OCI-LY1 (cell line): ENCODE measurements around the gene FYN.
"Not testable (repeated sequence)": the region's sequence is repeated elsewhere in the genome, so short reads cannot be mapped to it uniquely, and the experiment has no call there.

Experiments
- EZH2 ChIP-seq: fragments of 200-600 bp; sonication (generic), shearing (Covaris generic); IDR thresholded peaks from 2 replicates; pipeline ENCODE4 v1.8.0; 2017; ENCODE audit warnings: borderline replicate concordance, mixed run types, mild to moderate bottlenecking, antibody characterized with exemption, low read length, moderate library complexity, mixed read lengths
- TF ChIP-seq, protein P1 (sequence below): fragments of 200-600 bp; sonication (generic), shearing (Covaris generic); IDR thresholded peaks from 2 replicates; pipeline ENCODE4 v1.5.1; 2017; ENCODE audit warnings: mild to moderate bottlenecking, antibody characterized with exemption, low read length, moderate library complexity, mixed read lengths

DNA sequence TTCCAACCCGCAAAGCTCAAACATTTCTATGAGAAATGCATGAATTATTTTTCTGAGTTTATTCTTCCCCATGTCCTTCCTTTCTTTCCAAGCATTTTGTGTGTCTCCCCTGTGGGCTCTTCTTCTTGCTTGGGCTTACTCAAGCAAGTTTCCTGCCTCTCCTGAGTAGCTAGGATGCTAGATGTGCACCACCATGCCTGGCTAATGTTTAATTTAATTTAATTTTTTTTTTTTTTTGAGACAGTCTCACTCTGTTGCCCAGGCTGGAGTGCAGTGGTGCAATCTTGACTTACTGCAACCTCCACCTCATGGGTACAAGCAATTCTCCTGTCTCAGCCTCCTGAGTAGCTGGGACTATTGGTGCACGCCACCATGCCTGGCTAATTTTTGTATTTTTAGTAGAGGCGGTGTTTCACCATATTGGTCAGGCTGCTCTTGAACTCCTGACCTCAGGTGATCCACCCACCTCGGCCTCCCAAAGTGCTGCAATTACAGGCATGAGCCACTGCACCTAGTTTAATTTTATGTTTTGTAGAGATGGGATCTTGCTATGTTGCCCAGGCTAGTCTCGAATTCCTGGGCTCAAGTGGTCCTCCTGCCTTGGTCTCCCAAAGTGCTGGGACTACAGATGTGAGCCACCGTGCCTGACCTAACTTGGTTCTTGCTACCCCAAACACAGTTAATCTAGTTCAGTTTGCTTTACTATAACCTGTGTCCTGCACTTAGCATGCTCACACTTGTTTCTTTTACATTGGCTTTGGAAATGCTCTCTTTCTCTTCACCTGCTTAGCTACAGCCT is 192.2 kb downstream of the FYN start:
- TF ChIP-seq, protein P1, sequence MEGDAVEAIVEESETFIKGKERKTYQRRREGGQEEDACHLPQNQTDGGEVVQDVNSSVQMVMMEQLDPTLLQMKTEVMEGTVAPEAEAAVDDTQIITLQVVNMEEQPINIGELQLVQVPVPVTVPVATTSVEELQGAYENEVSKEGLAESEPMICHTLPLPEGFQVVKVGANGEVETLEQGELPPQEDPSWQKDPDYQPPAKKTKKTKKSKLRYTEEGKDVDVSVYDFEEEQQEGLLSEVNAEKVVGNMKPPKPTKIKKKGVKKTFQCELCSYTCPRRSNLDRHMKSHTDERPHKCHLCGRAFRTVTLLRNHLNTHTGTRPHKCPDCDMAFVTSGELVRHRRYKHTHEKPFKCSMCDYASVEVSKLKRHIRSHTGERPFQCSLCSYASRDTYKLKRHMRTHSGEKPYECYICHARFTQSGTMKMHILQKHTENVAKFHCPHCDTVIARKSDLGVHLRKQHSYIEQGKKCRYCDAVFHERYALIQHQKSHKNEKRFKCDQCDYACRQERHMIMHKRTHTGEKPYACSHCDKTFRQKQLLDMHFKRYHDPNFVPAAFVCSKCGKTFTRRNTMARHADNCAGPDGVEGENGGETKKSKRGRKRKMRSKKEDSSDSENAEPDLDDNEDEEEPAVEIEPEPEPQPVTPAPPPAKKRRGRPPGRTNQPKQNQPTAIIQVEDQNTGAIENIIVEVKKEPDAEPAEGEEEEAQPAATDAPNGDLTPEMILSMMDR: not testable (repeated sequence)
- not testable (repeated sequence) for TF ChIP-seq EZH2
